ENCODE measurements around the gene PCDHB8.
A peak's percentile ranks its signal among the peaks of the same experiment; 100 is the strongest.
"Not testable (repeated sequence)": the region's sequence is repeated elsewhere in the genome, so short reads cannot be mapped to it uniquely, and the experiment has no call there.

PCDHB8 gene

DNA sequence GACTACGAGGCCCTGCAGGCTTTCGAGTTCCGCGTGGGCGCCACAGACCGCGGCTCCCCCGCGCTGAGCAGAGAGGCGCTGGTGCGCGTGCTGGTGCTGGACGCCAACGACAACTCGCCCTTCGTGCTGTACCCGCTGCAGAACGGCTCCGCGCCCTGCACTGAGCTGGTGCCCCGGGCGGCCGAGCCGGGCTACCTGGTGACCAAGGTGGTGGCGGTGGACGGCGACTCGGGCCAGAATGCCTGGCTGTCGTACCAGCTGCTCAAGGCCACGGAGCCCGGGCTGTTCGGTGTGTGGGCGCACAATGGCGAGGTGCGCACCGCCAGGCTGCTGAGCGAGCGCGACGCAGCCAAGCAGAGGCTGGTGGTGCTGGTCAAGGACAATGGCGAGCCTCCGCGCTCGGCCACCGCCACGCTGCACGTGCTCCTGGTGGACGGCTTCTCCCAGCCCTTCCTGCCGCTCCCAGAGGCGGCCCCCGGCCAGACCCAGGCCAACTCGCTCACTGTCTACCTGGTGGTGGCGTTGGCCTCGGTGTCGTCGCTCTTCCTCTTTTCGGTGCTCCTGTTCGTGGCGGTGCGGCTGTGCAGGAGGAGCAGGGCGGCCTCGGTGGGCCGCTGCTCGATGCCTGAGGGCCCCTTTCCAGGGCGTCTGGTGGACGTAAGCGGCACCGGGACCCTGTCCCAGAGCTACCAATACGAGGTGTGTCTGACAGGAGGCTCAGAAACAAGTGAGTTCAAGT, 6.7 kb downstream of the PCDHB8 start:
- DNase-seq (ENCODE audit: low spot score) = not testable (repeated sequence)

DNA sequence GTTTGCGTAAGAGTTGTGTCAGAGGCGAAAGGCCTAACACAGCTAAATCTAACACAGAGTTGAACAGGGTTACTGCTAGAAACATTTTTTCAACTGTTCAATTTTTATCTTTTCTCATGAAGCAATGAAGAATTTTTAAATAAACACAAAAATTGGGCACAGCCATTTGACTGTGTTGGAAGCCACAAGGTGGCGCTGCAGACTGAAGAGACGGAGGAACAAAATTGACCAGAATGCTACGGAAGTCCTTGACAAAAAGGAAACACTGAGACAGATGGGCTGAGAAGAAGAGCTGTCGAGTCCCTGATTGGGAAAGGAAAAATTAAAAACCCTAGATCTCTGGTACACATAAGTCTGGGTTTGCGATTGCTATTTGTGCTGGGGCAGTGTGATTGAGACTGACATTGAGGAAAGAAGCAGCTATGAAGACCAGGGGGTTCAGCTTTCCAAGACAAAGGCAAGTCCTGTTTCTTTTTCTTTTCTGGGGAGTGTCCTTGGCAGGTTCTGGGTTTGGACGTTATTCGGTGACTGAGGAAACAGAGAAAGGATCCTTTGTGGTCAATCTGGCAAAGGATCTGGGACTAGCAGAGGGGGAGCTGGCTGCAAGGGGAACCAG, 9.4 kb downstream of the PCDHB8 start, which contains the start of gene PCDHB9:
Gene PCDHB9, plus strand, starts transcription at position 265 of the 616 bp plus-strand sequence. Its CDS starts 158 bp downstream, at position 423.
- DNase-seq (ENCODE audit: low spot score) = peak; percentile 51

DNA sequence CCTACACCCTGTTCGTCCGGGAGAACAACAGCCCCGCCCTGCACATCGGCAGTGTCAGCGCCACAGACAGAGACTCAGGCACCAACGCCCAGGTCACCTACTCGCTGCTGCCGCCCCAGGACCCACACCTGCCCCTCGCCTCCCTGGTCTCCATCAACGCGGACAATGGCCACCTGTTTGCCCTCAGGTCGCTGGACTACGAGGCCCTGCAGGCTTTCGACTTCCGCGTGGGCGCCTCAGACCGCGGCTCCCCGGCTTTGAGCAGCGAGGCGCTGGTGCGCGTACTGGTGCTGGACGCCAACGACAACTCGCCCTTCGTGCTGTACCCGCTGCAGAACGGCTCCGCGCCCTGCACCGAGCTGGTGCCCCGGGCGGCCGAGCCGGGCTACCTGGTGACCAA, 11.1 kb downstream of the PCDHB8 start:
- DNase-seq (ENCODE audit: low spot score) = not testable (repeated sequence)

DNA sequence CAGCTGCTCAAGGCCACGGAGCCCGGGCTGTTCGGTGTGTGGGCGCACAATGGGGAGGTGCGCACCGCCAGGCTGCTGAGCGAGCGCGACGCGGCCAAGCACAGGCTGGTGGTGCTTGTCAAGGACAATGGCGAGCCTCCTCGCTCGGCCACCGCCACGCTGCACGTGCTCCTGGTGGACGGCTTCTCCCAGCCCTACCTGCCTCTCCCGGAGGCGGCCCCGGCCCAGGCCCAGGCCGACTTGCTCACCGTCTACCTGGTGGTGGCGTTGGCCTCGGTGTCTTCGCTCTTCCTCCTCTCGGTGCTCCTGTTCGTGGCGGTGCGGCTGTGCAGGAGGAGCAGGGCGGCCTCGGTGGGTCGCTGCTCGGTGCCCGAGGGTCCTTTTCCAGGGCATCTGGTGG, 11.5 kb downstream of the PCDHB8 start:
- not testable (repeated sequence) for DNase-seq (ENCODE audit: low spot score)

DNA sequence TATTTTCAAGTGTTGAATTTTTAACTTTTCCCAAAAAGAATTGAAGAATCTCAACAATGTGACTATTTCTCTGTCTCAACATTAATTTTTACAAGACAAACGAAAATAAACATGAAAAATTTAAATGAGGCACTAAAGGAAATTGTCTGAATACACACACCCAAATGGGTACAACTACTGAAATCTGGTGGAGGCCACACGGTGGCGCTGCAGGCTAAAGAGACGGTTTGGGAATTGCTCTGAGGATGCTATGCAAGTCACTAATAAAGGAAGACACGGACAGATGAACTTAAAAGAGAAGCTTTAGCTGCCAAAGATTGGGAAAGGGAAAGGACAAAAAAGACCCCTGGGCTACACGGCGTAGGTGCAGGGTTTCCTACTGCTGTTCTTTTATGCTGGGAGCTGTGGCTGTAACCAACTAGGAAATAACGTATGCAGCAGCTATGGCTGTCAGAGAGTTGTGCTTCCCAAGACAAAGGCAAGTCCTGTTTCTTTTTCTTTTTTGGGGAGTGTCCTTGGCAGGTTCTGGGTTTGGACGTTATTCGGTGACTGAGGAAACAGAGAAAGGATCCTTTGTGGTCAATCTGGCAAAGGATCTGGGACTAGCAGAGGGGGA, 14.6 kb downstream of the PCDHB8 start, which contains the start of gene PCDHB10:
Gene PCDHB10, plus strand, starts transcription at position 244 of the 616 bp plus-strand sequence. Its CDS starts 200 bp downstream, at position 444.
- peak; percentile 58 for DNase-seq (ENCODE audit: low spot score)

DNA sequence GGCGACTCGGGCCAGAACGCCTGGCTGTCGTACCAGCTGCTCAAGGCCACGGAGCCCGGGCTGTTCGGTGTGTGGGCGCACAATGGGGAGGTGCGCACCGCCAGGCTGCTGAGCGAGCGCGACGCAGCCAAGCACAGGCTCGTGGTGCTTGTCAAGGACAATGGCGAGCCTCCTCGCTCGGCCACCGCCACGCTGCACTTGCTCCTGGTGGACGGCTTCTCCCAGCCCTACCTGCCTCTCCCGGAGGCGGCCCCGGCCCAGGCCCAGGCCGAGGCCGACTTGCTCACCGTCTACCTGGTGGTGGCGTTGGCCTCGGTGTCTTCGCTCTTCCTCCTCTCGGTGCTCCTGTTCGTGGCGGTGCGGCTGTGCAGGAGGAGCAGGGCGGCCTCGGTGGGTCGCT, 16.7 kb downstream of the PCDHB8 start:
- not testable (repeated sequence) for DNase-seq (ENCODE audit: low spot score)

DNA sequence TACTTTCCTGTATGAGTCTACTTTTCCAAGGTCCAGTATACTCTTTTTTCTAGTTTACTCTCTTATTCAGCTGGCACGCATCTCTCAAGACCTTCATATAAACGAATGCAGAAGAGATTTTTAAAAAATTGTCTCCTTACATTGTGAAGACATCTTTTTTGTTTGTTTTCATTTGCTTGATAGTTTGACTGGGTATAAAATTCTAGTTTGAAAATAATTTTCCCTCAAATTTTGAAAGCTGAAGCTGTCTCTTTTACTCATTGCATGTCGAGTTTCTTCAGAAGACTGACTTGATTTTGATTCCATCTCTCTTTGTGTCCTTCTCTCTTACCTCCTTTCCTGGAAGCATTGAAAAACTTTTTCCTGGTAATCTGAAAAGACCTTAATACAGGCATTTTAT, 18.8 kb downstream of the PCDHB8 start:
- no peak for DNase-seq (ENCODE audit: low spot score)

DNA sequence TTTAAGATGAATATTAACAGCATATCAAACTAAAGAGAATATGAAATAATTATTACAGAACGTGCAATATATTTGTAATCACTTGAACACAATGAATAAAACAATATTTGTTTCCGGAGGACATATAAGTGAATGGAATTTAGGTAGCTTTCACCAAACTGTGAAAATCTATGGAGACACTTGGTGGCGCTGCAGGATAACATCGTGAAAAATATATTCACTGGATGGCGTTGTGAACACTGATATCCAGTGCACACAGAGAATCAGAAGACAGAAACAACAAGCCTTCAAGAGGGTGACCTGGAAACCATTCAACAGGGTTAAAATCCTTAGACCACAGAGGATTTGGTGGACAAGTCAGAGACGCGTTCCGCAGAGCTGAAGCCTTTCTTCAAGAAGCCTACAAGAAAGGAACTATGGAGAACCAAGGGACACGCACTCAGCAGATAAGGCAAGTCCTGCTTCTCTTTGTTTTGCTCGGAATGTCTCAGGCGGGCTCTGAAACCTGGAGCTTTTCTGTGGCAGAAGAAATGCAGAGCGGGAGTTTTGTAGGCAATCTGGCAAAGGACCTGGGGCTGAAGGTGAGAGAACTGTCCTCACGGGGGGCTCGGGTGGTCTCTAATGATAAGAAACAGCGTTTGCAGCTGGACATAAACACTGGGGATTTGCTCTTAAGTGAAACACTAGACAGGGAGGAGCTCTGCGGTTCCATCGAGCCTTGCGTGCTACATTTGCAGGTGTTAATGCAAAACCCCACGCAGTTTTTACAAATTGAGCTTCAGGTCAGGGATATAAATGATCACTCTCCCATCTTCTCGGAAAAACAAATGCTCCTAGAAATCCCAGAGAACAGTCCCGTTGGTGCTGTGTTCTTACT, 22.0 kb downstream of the PCDHB8 start, which contains the start of gene PCDHB11:
Gene PCDHB11, plus strand, starts transcription at position 269 of the 877 bp plus-strand sequence. Its CDS starts 148 bp downstream, at position 417.
- peak; percentile 13 for DNase-seq (ENCODE audit: low spot score)

DNA sequence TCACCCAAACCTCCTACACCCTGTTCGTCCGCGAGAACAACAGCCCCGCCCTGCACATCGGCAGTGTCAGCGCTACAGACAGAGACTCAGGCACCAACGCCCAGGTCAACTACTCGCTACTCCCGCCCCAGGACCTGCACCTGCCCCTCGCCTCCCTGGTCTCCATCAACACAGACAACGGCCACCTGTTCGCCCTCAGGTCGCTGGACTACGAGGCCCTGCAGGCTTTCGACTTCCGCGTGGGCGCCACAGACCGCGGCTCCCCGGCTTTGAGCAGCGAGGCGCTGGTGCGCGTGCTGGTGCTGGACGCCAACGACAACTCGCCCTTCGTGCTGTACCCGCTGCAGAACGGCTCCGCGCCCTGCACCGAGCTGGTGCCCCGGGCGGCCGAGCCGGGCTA, 23.5 kb downstream of the PCDHB8 start:
- DNase-seq (ENCODE audit: low spot score) = not testable (repeated sequence)

DNA sequence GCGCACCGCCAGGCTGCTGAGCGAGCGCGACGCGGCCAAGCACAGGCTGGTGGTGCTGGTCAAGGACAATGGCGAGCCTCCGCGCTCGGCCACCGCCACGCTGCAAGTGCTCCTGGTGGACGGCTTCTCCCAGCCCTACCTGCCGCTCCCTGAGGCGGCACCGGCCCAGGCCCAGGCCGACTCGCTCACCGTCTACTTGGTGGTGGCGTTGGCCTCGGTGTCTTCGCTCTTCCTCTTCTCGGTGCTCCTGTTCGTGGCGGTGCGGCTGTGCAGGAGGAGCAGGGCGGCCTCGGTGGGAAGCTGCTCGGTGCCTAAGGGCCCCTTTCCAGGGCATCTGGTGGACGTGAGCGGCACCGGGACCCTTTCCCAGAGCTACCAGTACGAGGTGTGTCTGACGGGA, 24.1 kb downstream of the PCDHB8 start:
- DNase-seq (ENCODE audit: low spot score) = not testable (repeated sequence)

DNA sequence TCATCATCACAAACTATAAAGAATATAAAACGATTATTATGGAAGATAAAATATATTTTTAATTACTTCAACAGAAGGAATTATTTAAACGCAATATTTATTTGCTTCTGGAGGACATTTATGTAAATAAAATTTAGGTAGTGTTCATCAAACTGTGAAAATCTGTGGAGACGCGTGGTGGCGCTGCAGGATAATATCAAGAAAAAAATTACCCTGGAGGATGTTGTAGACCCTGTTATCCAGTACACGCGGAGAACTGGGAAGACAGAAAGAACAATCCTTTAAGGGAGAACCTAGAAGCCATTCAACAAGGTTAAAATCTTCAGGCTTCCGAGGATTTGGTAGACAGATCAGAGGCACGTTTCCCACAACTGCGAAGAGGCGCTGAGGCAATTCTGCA, 30.9 kb downstream of the PCDHB8 start, which contains the start of gene PCDHB12:
Gene PCDHB12, plus strand, starts transcription at position 242 of the 400 bp plus-strand sequence. CDS start 189 bp downstream, outside the sequence.
- DNase-seq (ENCODE audit: low spot score) = peak; percentile 33

DNA sequence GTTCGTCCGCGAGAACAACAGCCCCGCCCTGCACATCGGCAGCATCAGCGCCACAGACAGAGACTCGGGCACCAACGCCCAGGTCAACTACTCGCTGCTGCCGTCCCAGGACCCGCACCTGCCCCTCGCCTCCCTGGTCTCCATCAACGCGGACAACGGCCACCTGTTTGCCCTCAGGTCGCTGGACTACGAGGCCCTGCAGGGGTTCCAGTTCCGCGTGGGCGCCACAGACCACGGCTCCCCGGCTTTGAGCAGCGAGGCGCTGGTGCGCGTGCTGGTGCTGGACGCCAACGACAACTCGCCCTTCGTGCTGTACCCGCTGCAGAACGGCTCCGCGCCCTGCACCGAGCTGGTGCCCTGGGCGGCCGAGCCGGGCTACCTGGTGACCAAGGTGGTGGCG, 32.7 kb downstream of the PCDHB8 start:
- not testable (repeated sequence) for DNase-seq (ENCODE audit: low spot score)

DNA sequence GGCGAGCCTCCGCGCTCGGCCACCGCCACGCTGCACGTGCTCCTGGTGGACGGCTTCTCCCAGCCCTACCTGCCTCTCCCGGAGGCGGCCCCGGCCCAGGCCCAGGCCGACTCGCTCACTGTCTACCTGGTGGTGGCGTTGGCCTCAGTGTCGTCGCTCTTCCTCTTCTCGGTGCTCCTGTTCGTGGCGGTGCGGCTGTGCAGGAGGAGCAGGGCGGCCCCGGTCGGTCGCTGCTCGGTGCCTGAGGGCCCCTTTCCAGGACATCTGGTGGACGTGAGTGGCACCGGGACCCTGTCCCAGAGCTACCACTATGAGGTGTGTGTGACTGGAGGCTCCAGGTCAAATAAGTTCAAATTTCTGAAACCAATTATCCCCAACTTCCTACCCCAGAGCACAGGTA, 33.3 kb downstream of the PCDHB8 start:
- not testable (repeated sequence) for DNase-seq (ENCODE audit: low spot score)

DNA sequence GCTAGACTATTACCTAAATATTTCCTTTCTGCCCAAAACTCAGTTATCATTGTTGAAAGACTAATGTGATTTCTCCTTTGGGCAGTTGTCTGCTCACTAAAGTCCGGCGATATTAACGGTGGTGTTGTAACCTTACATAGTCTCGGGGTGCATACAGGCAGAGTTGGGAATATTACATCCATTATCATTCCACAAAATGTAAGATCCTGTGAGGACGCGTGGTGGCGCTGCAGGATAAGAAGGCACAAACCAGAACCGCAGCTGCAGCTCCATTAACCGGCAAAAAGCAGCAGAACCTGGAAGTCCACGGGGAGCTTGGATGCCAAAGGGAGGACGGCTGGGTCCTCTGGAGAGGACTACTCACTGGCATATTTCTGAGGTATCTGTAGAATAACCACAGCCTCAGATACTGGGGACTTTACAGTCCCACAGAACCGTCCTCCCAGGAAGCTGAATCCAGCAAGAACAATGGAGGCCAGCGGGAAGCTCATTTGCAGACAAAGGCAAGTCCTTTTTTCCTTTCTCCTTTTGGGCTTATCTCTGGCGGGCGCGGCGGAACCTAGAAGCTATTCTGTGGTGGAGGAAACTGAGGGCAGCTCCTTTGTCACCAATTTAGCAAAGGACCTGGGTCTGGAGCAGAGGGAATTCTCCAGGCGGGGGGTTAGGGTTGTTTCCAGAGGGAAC, 36.2 kb downstream of the PCDHB8 start, which contains the start of gene PCDHB13:
Gene PCDHB13, plus strand, starts transcription at position 264 of the 684 bp plus-strand sequence. Its CDS starts 205 bp downstream, at position 469.
- peak; percentile 44 for DNase-seq (ENCODE audit: low spot score)

DNA sequence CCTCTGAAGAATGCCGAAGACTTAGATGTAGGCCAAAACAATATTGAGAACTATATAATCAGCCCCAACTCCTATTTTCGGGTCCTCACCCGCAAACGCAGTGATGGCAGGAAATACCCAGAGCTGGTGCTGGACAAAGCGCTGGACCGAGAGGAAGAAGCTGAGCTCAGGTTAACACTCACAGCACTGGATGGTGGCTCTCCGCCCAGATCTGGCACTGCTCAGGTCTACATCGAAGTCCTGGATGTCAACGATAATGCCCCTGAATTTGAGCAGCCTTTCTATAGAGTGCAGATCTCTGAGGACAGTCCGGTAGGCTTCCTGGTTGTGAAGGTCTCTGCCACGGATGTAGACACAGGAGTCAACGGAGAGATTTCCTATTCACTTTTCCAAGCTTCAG, 37.0 kb downstream of the PCDHB8 start:
- DNase-seq (ENCODE audit: low spot score) = not testable (repeated sequence)

DNA sequence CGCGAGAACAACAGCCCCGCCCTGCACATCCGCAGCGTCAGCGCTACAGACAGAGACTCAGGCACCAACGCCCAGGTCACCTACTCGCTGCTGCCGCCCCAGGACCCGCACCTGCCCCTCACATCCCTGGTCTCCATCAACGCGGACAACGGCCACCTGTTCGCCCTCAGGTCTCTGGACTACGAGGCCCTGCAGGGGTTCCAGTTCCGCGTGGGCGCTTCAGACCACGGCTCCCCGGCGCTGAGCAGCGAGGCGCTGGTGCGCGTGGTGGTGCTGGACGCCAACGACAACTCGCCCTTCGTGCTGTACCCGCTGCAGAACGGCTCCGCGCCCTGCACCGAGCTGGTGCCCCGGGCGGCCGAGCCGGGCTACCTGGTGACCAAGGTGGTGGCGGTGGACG, 37.9 kb downstream of the PCDHB8 start:
- not testable (repeated sequence) for DNase-seq (ENCODE audit: low spot score)

DNA sequence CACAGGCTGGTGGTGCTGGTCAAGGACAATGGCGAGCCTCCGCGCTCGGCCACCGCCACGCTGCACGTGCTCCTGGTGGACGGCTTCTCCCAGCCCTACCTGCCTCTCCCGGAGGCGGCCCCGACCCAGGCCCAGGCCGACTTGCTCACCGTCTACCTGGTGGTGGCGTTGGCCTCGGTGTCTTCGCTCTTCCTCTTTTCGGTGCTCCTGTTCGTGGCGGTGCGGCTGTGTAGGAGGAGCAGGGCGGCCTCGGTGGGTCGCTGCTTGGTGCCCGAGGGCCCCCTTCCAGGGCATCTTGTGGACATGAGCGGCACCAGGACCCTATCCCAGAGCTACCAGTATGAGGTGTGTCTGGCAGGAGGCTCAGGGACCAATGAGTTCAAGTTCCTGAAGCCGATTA, 38.4 kb downstream of the PCDHB8 start:
- DNase-seq (ENCODE audit: low spot score) = not testable (repeated sequence)

DNA sequence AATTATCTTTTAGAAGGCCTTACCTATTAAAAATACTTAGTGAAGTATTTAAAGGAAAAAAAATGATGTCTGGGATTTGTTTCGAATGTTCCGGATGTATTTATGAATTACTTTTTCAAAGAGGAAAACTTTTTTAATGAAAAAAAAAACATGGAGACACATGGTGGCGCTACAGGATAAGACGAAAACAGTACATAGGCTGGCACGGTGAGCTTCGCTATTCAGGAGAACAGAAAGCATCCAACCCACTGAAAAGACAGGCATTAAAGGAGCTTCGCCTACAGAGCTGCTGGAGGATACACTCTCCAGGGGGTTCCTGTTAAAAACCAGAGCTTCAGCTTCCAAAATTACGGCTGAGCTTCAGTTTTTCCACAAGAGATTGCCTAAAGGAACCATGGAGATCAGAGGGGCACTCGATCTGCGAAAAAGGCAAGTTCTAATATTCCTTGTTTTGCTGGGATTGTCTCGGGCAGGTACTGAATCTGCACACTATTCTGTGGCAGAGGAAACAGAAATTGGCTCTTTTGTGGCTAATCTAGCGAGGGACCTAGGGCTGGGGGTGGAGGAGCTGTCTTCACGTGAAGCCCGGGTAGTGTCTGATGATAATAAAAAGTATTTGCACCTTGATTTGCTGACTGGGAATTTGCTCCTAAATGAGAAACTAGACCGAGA, 45.7 kb downstream of the PCDHB8 start, which contains the start of gene PCDHB14:
Gene PCDHB14, plus strand, starts transcription at position 232 of the 672 bp plus-strand sequence. Its CDS starts 163 bp downstream, at position 395.
- DNase-seq (ENCODE audit: low spot score) = peak; percentile 54

DNA sequence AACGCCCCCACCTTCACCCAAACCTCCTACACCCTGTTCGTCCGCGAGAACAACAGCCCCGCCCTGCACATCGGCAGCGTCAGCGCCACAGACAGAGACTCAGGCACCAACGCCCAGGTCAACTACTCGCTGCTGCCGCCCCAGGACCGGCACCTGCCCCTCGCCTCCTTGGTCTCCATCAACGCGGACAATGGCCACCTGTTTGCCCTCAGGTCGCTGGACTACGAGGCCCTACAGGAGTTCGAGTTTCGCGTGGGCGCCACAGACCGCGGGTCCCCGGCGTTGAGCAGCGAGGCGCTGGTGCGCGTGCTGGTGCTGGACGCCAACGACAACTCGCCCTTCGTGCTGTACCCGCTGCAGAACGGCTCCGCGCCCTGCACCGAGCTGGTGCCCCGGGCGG, 47.3 kb downstream of the PCDHB8 start:
- DNase-seq (ENCODE audit: low spot score) = not testable (repeated sequence)

DNA sequence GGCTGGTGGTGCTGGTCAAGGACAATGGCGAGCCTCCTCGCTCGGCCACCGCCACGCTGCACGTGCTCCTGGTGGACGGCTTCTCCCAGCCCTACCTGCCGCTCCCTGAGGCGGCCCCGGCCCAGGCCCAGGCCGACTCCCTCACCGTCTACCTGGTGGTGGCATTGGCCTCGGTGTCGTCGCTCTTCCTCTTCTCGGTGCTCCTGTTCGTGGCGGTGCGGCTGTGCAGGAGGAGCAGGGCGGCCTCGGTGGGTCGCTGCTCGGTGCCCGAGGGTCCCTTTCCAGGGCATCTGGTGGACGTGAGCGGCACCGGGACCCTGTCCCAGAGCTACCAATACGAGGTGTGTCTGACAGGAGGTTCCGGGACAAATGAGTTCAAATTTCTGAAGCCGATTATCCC, 47.8 kb downstream of the PCDHB8 start:
- DNase-seq (ENCODE audit: low spot score) = not testable (repeated sequence)

All from GM03348 (cell line).